Skin epidermis (tissue), 12 donors: ENCODE data around the gene BNIP3.
A peak's percentile ranks its signal among the peaks of the same experiment; 100 is the strongest.
"Not testable (repeated sequence)": the region's sequence is repeated elsewhere in the genome, so short reads cannot be mapped to it uniquely, and the experiment has no call there.

Experiments
- H3K27ac ChIP-seq, 21 experiments: fragments of 200-600 bp; sonication (generic) in 11 of 21; one replicate each; pipeline ENCODE4 v1.5.0; 2020; ENCODE audit warnings: mild to moderate bottlenecking in 3 of 21, inconsistent platforms in 2 of 21, moderate library complexity in 2 of 21
- H3K4me3 ChIP-seq, 7 experiments: fragments of 200-600 bp; sonication (generic) in 2 of 7; one replicate each; pipeline ENCODE4 v1.5.0; 2020; ENCODE audit warnings: inconsistent platforms in 2 of 7, mild to moderate bottlenecking in 2 of 7, moderate library complexity in 1 of 7

BNIP3 gene

DNA sequence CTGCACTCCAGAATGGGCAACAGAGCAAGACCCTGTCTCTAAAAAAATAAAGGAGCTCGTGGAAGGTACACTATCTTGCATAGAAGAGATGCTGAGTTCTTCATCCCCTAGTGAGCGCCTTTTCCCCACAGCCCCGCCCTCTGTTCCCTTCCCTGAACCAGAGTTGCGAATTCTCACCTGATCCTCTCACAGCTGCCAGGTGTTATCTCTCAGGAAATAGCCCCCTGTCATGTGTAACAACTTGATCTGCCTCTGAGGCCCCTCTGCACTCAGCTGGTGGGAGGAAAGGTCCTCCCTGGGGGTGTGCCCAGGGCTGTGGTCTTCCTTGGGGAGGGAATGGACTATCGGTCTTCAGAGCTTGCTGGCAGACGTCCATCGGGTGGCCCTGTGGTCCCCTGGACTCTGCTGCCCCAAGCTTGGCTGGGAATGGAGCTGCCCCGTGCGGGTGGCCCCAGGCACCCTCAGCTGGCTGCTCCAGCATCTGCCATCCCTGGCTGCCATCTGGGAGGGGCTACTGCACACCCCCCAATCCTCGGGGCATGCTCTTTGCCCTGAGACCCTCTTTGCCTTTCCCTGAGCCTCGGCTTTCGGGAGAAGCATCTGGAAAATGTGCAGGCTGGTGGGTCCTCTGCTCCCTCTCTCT lies 21.7 kb upstream of the BNIP3 start:
- Histone ChIP-seq H3K27ac (no peak overlapping the region), H3K4me3 (no peak overlapping the region)

DNA sequence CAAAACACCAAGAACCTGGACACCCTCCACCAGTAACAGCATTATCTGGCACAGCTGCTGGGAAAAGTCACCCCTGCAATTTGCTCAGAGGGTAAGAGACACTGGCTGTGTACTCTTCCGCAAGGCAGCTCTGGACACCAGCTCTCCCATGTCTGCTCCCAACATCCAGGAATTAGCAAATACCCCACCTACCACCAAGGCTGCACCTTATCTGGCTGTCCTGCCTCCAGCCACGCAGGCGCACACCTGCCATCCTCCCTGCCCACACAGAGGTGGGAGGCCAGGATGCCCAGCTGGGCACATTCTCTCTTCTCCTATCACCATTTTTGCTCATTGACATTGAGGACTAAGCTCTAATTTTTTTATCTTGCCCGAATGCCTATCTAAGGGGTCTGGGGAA lies 20.3 kb upstream of the BNIP3 start:
- no peak overlapping the region for H3K27ac ChIP-seq

GRCh38 chr10:132001238-132001972 lies 19.7 kb upstream of the BNIP3 start:
- Histone ChIP-seq H3K4me3 (no peak overlapping the region), H3K27ac (no peak overlapping the region)

More for the DNA sequence above, 20.3 kb upstream of the BNIP3 start:
- no peak overlapping the region for H3K4me3 ChIP-seq

DNA sequence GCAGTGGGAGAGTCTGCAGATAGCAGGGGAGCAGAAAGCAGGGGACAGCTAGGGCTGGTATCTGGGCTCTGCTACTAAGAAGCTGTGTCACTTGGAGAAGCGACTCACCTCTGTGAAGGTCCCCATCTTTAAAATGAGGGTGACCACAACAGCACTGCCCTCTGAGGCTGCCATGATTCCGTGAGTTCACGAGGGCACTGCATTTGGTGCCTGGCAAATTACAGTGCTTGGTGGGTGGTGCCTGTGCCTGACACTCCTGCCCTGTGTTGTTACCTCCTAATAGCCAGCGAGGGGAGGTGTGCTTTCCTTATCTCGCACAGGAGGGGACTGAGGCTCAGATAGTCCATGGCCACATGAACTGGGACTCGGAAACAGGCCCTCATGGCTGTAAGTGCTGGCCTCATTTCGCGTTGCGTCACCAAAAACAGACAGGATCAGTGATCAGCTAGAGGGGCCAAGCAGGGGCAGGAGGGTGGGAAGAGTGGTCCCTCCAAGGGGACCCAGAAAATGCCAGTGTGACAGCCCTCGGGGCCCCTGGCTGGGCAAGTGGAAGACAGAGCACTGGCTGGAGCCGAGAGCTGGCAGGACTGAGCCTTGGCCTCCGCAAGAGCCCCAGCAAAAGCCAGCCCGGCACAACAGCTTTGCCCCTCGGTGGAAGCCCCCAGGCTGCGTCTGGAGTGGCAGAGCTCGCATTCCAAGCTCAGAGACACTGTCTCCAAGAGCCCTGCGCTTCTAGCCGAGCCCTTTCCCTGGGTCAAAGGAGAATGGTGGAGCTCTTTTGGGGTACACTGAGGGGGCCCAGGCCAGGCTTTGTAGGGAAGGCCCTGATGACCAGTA lies 17.3 kb upstream of the BNIP3 start:
- H3K4me3 ChIP-seq, result no peak overlapping the region
- peak overlapping the region in 6 of 21 experiments; percentile 47 to 71 (median 64) for H3K27ac ChIP-seq

GRCh38 chr10:131998050-131998844 lies 16.5 kb upstream of the BNIP3 start:
- Histone ChIP-seq H3K27ac (peak overlapping the region in 17 of 21 experiments; percentile 10 to 74 (median 51)), H3K4me3 (no peak overlapping the region)

- Histone ChIP-seq H3K4me3 (no peak overlapping the region), H3K27ac (peak overlapping the region in 16 of 21 experiments; percentile 10 to 74 (median 52))
These were observed 15.8 kb upstream of the BNIP3 start for GRCh38 chr10:131997366-131998049.

DNA sequence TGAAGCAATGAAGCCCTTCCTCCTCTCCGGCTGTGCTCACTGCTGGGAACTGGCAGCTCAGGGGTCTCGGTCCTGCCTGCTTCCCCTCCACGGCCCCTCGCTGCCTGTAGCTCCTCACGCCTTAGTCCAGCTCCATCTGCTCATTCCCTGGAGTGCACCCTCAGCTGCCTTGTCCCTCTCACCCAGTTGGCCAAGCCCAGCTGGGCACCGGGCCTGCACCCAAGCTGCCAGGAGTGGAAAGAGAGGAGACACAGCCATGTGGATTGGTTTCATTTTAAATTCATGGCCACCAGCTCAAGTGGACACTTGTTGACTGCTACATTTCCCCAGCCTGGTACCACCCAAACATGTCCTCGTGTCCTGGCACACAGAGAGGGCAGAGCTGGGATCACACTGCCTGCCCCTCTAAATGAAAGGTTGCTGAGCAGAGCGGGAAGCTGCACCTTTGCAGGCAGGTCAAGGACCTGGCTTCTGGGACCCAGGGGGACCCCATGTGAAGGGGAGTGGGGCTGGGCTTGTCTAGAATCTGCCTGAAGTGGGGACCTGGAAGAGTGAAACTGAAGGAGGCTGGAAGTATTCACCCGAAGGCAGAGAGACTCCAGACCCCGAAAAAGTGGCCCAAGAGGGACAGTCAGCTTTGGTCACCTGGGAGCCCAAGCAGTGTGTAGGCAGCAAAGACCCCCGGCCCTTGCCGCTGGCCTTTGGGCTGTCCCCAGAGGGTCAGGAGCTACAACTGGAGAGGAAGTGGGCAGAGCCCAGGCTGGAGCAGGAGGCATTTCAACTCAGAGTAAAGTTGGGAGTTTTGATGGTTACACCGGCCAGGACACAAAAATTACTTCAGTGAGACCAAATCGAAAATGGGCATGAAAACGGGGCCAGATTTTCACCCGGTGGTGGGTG lies 15.0 kb upstream of the BNIP3 start:
- peak overlapping the region in 1 of 21 experiments; percentile 71 for H3K27ac ChIP-seq
- no peak overlapping the region for H3K4me3 ChIP-seq

GRCh38 chr10:131994435-131994834 lies 12.7 kb upstream of the BNIP3 start:
- no peak overlapping the region for H3K4me3 ChIP-seq
- no peak overlapping the region for H3K27ac ChIP-seq

- Histone ChIP-seq H3K27ac (no peak overlapping the region), H3K4me3 (no peak overlapping the region)
These were observed 11.6 kb upstream of the BNIP3 start for GRCh38 chr10:131993275-131993674.

- Histone ChIP-seq H3K27ac (no peak overlapping the region), H3K4me3 (no peak overlapping the region)
These were observed 10.0 kb upstream of the BNIP3 start for GRCh38 chr10:131991726-131992125.

DNA sequence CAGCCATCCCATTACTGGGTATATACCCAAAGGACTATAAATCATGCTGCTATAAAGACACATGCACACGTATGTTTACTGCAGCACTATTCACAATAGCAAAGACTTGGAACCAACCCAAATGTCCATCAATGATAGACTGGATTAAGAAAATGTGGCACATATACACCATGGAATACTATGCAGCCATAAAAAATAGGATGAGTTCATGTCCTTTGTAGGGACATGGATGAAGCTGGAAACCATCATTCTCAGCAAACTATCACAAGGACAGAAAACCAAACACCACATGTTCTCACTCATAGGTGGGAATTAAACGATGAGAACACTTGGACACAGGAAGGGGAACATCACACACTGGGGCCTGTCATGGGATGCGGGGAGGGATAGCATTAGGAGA lies 6.1 kb upstream of the BNIP3 start:
- not testable (repeated sequence) for H3K4me3 ChIP-seq, H3K27ac ChIP-seq

DNA sequence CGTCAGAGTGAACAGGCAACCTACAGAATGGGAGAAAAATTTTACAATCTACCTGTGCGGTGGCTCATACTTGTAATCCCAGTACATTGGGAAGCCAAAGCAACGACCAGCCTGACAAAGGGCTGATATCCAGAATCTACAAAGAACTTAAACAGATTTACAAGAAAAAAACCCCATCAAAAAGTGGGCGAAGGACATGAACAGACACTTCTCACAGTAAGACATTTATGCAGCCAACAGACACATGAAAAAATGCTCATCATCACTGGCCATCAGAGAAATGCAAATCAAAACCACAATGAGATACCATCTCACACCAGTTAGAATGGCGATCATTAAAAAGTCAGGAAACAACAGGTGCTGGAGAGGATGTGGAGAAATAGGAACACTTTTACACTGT lies 5.6 kb upstream of the BNIP3 start:
- not testable (repeated sequence) for H3K4me3 ChIP-seq, H3K27ac ChIP-seq

DNA sequence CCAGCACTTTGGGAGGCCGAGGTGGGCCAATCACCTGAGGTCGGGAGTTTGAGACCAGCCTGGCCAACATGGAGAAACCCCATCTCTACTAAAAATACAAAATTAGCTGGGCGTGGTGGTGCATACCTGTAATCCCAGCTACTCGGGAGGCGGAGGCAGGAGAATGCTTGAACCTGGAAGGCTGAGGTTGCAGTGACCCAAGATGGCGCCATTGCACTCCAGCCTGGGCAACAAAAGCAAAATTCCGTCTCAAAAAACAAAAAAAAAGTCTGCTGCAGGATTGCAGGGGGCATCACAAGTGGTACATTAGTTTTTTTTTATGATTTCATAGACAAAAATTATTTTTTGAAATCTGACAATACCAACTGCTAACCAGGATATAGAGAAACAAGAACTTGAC lies 5.1 kb upstream of the BNIP3 start:
- H3K4me3 ChIP-seq, H3K27ac ChIP-seq: not testable (repeated sequence)

GRCh38 chr10:131983780-131984179 lies 2.1 kb upstream of the BNIP3 start:
- no peak overlapping the region for H3K4me3 ChIP-seq
- H3K27ac ChIP-seq, result no peak overlapping the region

- peak overlapping the region in 11 of 21 experiments; percentile 8 to 83 (median 70) for H3K27ac ChIP-seq
These were observed 1.1 kb upstream of the BNIP3 start for GRCh38 chr10:131982796-131983195.

GRCh38 chr10:131982185-131982756 lies 548 bp upstream of the BNIP3 start:
- peak overlapping the region; percentile 51 to 95 (median 82) for H3K4me3 ChIP-seq
- H3K27ac ChIP-seq, result peak overlapping the region in 17 of 21 experiments; percentile 8 to 83 (median 52)

More at GRCh38 chr10:131982796-131983195, 1.1 kb upstream of the BNIP3 start:
- peak overlapping the region; percentile 51 to 95 (median 82) for H3K4me3 ChIP-seq

- Histone ChIP-seq H3K4me3 (peak overlapping the region; percentile 51 to 95 (median 82)), H3K27ac (peak overlapping the region in 15 of 21 experiments; percentile 3 to 86 (median 68))
These were observed 828 bp downstream of the BNIP3 start for GRCh38 chr10:131980761-131981428.
